ENCODE data around the gene RPP25L.

Gene RPP25L

DNA sequence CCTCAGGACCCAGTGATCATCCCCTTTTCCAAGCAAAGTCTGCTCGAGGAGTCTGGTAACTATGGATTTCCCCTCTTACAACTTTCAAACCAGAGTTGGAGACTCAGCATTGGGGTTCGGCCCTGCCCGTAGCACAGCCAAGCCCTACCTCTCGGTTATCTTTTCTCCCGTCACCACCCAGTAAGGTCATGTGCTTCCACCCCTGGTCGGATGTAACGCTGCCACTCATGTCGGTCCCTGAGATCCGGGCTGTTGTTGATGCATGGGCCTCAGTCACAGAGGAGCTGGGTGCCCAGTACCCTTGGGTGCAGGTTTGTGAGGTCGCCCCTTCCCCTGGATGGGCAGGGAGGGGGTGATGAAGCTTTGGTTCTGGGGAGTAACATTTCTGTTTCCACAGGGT is 35.8 kb upstream of the RPP25L start:
- no peaks in the 10 kb centered on the region for H3K9me2 ChIP-seq (replicated peaks; ENCODE audit: insufficient read depth, low read length)
- peak overlapping the region; percentile 80 for H3K9ac ChIP-seq (ENCODE audit: low read length)
- H3K27ac ChIP-seq (ENCODE audit: low read length) = no peak overlapping the region
- no peak for DNase-seq
- H2AFZ ChIP-seq (ENCODE audit: low read length) = no peak overlapping the region
- peaks cover 22% of the 10 kb centered on the region for H3K79me2 ChIP-seq (ENCODE audit: low read length)
- 0 out of 2 replicates have a peak, but pooled peaks cover 3% of the 10 kb centered on the region for H3K36me3 ChIP-seq (replicated peaks; ENCODE audit: insufficient read depth, low read length)
- H3K27me3 ChIP-seq (replicated peaks; ENCODE audit: insufficient read depth, low read length) = no peaks in the 10 kb centered on the region
- peaks cover 15% of the 10 kb centered on the region for H3F3A ChIP-seq (ENCODE audit: insufficient read depth, low read length)
- TF ChIP-seq EZH2phosphoT487 (IDR thresholded peaks at IDR 0.05; ENCODE audit: low read length) (no peak), EZH2 (optimal IDR thresholded peaks at IDR 0.05; ENCODE audit: low read depth, low read length) (no peak)
- TF ChIP-seq, protein P1, sequence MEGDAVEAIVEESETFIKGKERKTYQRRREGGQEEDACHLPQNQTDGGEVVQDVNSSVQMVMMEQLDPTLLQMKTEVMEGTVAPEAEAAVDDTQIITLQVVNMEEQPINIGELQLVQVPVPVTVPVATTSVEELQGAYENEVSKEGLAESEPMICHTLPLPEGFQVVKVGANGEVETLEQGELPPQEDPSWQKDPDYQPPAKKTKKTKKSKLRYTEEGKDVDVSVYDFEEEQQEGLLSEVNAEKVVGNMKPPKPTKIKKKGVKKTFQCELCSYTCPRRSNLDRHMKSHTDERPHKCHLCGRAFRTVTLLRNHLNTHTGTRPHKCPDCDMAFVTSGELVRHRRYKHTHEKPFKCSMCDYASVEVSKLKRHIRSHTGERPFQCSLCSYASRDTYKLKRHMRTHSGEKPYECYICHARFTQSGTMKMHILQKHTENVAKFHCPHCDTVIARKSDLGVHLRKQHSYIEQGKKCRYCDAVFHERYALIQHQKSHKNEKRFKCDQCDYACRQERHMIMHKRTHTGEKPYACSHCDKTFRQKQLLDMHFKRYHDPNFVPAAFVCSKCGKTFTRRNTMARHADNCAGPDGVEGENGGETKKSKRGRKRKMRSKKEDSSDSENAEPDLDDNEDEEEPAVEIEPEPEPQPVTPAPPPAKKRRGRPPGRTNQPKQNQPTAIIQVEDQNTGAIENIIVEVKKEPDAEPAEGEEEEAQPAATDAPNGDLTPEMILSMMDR (IDR thresholded peaks at IDR 0.05; ENCODE audit: low read length) = no peak
- H3K4me3 ChIP-seq (ENCODE audit: low read length) = peak overlapping the region; percentile 95
- H3K4me1 ChIP-seq (ENCODE audit: low read length) = peaks cover 14% of the 10 kb centered on the region
- no peaks in the 10 kb centered on the region for H3K9me3 ChIP-seq (replicated peaks; ENCODE audit: insufficient read depth, low read length)
- peak overlapping the region; percentile 95 for H3K4me2 ChIP-seq (ENCODE audit: low read depth, low read length)
- H4K20me1 ChIP-seq (ENCODE audit: insufficient read depth, low read length) = no peaks in the 10 kb centered on the region

GRCh38 chr9:34647084-34647403 is 35.1 kb upstream of the RPP25L start:
- peak overlapping the region; percentile 82; the same call in 1 of the 2 replicates for H3K27ac ChIP-seq (ENCODE audit: low read length)

GRCh38 chr9:34646211-34647083 is 34.5 kb upstream of the RPP25L start, which contains the start of gene GALT:
Gene GALT (plus strand): TSS chr9:34646675. CDS start chr9:34646705, 30 bp downstream.
- H3K4me3 ChIP-seq (ENCODE audit: low read length) = peak within 1 kb of the TSS; percentile 95
- peaks cover 14% of the 10 kb centered on the region for H3K4me1 ChIP-seq (ENCODE audit: low read length)
- no peaks in the 10 kb centered on the region for H4K20me1 ChIP-seq (ENCODE audit: insufficient read depth, low read length)
- H3F3A ChIP-seq (ENCODE audit: insufficient read depth, low read length) = peaks cover 12% of the 10 kb centered on the region
- peak within 1 kb of the TSS; percentile 97 for H2AFZ ChIP-seq (ENCODE audit: low read length)
- H3K4me2 ChIP-seq (ENCODE audit: low read depth, low read length) = peak within 1 kb of the TSS; percentile 95
- H3K9me2 ChIP-seq (replicated peaks; ENCODE audit: insufficient read depth, low read length) = no peaks in the 10 kb centered on the region
- DNase-seq = peak; percentile 95
- TF ChIP-seq EZH2 (optimal IDR thresholded peaks at IDR 0.05; ENCODE audit: low read depth, low read length) = no peak
- TF ChIP-seq, protein P1 (IDR thresholded peaks at IDR 0.05; ENCODE audit: low read length) = peak; percentile 58
- TF ChIP-seq EZH2phosphoT487 (IDR thresholded peaks at IDR 0.05; ENCODE audit: low read length) = no peak
- H3K79me2 ChIP-seq (ENCODE audit: low read length) = peaks cover 22% of the 10 kb centered on the region
- H3K27ac ChIP-seq (ENCODE audit: low read length) = peak within 1 kb of the TSS; percentile 82
- peak within 1 kb of the TSS; percentile 80 for H3K9ac ChIP-seq (ENCODE audit: low read length)
- H3K9me3 ChIP-seq (replicated peaks; ENCODE audit: insufficient read depth, low read length) = no peaks in the 10 kb centered on the region
- no peaks in the 10 kb centered on the region for H3K27me3 ChIP-seq (replicated peaks; ENCODE audit: insufficient read depth, low read length)
- H3K36me3 ChIP-seq (replicated peaks; ENCODE audit: insufficient read depth, low read length) = 0 out of 2 replicates have a peak, but pooled peaks cover 3% of the 10 kb centered on the region

More at GRCh38 chr9:34647084-34647403, 35.1 kb upstream of the RPP25L start:
- peak overlapping the region; percentile 97 for H2AFZ ChIP-seq (ENCODE audit: low read length)
- H3K27me3 ChIP-seq (replicated peaks; ENCODE audit: insufficient read depth, low read length) = no peaks in the 10 kb centered on the region
- 0 out of 2 replicates have a peak, but pooled peaks cover 3% of the 10 kb centered on the region for H3K36me3 ChIP-seq (replicated peaks; ENCODE audit: insufficient read depth, low read length)
- peaks cover 22% of the 10 kb centered on the region for H3K79me2 ChIP-seq (ENCODE audit: low read length)
- peaks cover 14% of the 10 kb centered on the region for H3K4me1 ChIP-seq (ENCODE audit: low read length)
- peak overlapping the region; percentile 95 for H3K4me2 ChIP-seq (ENCODE audit: low read depth, low read length)
- H4K20me1 ChIP-seq (ENCODE audit: insufficient read depth, low read length) = no peaks in the 10 kb centered on the region
- no peaks in the 10 kb centered on the region for H3K9me3 ChIP-seq (replicated peaks; ENCODE audit: insufficient read depth, low read length)
- no peak for TF ChIP-seq EZH2phosphoT487 (IDR thresholded peaks at IDR 0.05; ENCODE audit: low read length)
- TF ChIP-seq EZH2 (optimal IDR thresholded peaks at IDR 0.05; ENCODE audit: low read depth, low read length) = no peak
- TF ChIP-seq, protein P1 (IDR thresholded peaks at IDR 0.05; ENCODE audit: low read length) = no peak
- H3K4me3 ChIP-seq (ENCODE audit: low read length) = peak overlapping the region; percentile 95
- DNase-seq = no peak
- no peaks in the 10 kb centered on the region for H3K9me2 ChIP-seq (replicated peaks; ENCODE audit: insufficient read depth, low read length)
- peaks cover 15% of the 10 kb centered on the region for H3F3A ChIP-seq (ENCODE audit: insufficient read depth, low read length)
- peak overlapping the region; percentile 80 for H3K9ac ChIP-seq (ENCODE audit: low read length)

Data from MM.1S (cell line).